Measurements from ENCODE around the gene LPIN1. TPM values are rescaled to one million over a fixed set of nuclear protein-coding genes. Genes with fewer than 3 reads are reported as not detected.

LPIN1 gene
- total RNA-seq, 3 donors from 2014 or later, result 78.6 to 106 (median 82.6) TPM

DNA sequence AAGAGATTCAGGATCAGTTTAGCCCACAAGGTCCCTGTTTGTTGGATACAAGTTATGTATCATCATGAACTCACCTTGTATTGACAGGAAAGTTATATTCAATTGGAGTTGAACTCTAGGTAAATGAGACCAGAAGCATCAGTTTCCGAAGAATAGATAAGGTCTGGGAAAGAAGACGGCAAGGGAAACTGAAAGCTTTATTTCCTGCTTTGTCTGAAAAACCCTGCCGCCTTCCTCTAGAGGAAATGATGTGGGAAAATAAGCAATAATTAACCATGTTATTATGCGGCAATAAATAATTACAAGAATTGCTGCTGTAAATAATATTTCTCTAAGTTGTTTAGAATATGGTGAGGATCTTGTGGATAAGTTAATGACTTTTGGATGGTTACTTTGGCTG lies 32.0 kb downstream of the LPIN1 start:
- no peak overlapping the region for H3K4me3 ChIP-seq
- intact Hi-C loops (cut with DNase I; ENCODE audit: low total_unique reads), result no loop called here
- no peaks in the 10 kb centered on the region for H3K4me1 ChIP-seq
- no peaks in the 10 kb centered on the region for H3K27me3 ChIP-seq
- H3K36me3 ChIP-seq, result no peaks in the 10 kb centered on the region
- TF ChIP-seq, protein P1, sequence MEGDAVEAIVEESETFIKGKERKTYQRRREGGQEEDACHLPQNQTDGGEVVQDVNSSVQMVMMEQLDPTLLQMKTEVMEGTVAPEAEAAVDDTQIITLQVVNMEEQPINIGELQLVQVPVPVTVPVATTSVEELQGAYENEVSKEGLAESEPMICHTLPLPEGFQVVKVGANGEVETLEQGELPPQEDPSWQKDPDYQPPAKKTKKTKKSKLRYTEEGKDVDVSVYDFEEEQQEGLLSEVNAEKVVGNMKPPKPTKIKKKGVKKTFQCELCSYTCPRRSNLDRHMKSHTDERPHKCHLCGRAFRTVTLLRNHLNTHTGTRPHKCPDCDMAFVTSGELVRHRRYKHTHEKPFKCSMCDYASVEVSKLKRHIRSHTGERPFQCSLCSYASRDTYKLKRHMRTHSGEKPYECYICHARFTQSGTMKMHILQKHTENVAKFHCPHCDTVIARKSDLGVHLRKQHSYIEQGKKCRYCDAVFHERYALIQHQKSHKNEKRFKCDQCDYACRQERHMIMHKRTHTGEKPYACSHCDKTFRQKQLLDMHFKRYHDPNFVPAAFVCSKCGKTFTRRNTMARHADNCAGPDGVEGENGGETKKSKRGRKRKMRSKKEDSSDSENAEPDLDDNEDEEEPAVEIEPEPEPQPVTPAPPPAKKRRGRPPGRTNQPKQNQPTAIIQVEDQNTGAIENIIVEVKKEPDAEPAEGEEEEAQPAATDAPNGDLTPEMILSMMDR (IDR thresholded peaks at IDR 0.05), result no peak
- TF ChIP-seq POLR2AphosphoS5 (IDR thresholded peaks at IDR 0.05) (no peak), POLR2A (IDR thresholded peaks at IDR 0.05) (no peak)
- H3K27ac ChIP-seq, result no peak overlapping the region
- no peak for DNase-seq (ENCODE audit: low spot score in 2 of 2)
- no peaks in the 10 kb centered on the region for H3K9me3 ChIP-seq

DNA sequence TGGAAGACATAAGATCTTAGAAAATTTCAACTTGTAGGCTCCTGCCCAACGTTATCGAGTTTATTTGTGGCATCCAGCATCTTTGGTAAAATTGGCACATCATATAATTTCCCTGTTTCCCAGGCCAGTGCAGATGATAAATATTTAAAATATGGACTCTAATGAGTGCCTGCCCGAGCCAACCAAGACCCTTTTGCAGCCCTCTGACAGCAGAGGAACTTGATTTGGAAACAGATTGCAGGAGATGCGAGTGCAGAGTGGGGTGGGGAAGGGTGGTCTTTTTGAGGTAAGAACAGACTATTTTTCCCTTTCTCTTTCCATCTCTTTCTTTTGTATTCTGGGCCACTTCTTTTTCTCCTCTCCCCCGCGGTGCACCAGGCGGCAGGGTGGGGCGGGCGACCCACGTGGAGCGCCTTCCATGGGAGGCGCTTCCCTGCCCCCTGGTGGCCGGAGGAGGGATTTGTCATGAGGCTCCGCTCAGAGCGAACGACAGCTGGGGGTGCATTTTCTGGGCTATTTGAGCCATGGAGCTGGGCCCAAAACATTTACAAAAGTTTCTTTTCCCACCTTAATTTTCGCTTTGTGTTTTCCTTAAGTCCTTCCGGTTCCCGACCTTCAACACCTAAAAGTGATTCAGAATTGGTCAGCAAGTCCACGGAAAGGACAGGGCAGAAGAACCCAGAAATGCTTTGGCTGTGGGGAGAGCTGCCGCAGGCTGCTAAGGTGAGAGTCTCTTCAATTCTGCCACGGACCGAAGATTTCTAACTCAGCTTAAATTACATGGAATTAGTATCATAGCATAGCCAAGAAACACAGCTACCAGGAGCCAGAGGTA lies 32.7 kb downstream of the LPIN1 start:
- H3K27ac ChIP-seq, result no peak overlapping the region
- TF ChIP-seq POLR2A (IDR thresholded peaks at IDR 0.05) (no peak), POLR2AphosphoS5 (IDR thresholded peaks at IDR 0.05) (peak in 2 of 3 donors; percentile 40 to 46)
- TF ChIP-seq, protein P1 (IDR thresholded peaks at IDR 0.05), result peak; percentile 97 to 98 (median 97)
- DNase-seq (ENCODE audit: low spot score in 2 of 2), result peak; percentile 56 to 79
- intact Hi-C loops (cut with DNase I; ENCODE audit: low total_unique reads), result no loop called here
- no peaks in the 10 kb centered on the region for H3K4me1 ChIP-seq
- no peaks in the 10 kb centered on the region for H3K36me3 ChIP-seq
- H3K27me3 ChIP-seq, result no peaks in the 10 kb centered on the region
- H3K4me3 ChIP-seq, result no peak overlapping the region
- H3K9me3 ChIP-seq, result no peaks in the 10 kb centered on the region

DNA sequence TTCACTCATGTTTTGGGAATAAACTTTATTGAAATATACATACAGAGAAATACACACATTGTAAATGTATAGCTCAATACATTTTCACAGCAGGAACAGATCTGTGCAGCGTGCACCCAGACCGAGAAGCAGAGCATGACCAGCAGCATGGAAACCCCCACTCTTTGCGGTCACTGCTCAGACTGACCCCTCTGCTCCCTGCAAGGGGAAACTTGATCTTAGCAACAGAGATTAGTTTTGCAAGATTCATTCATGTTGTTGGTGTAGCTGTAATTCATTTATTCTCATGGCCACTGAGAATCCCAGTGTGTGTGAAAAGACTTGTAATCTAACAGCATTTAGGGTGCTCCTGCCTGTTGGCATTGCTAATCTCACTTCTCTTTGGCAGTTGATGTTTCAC lies 35.2 kb downstream of the LPIN1 start:
- TF ChIP-seq POLR2A (IDR thresholded peaks at IDR 0.05), result no peak
- TF ChIP-seq POLR2AphosphoS5 (IDR thresholded peaks at IDR 0.05), result no peak
- TF ChIP-seq, protein P1 (IDR thresholded peaks at IDR 0.05), result no peak
- intact Hi-C loops (cut with DNase I; ENCODE audit: low total_unique reads), result loop anchor here (10.0 kb wide), 1 partner anchor 87 kb away; no protein-coding TSS in a partner anchor
- no peaks in the 10 kb centered on the region for H3K36me3 ChIP-seq
- H3K4me3 ChIP-seq, result no peak overlapping the region
- no peaks in the 10 kb centered on the region for H3K9me3 ChIP-seq
- no peaks in the 10 kb centered on the region for H3K27me3 ChIP-seq
- no peak for DNase-seq (ENCODE audit: low spot score in 2 of 2)
- no peaks in the 10 kb centered on the region for H3K4me1 ChIP-seq
- no peak overlapping the region for H3K27ac ChIP-seq

DNA sequence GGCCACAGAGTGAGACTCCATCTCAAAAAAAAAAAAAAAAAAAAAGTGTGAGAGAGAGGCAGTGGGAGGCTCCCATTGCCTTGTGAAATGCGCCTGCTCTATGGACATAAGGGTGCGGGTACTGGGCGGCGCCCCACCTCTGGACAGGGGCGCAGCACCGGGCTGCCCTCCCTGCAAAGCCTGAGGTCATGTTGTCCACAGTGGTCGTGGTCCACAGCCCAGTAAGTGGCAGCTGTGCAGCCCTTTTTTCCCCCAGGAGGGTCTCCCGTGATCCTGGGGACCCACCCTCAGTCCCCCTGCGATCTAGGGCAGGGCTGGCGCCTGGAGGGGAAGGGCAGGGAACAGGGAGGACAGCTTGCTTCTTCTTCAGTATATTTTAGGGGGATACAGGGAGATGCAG lies 37.8 kb downstream of the LPIN1 start:
- Histone ChIP-seq H3K27ac (no peak overlapping the region), H3K9me3 (no peaks in the 10 kb centered on the region), H3K4me1 (no peaks in the 10 kb centered on the region), H3K36me3 (no peaks in the 10 kb centered on the region), H3K4me3 (no peak overlapping the region), H3K27me3 (no peaks in the 10 kb centered on the region)
- no peak for DNase-seq (ENCODE audit: low spot score in 2 of 2)
- intact Hi-C loops (cut with DNase I; ENCODE audit: low total_unique reads), result loop anchor here (10.0 kb wide), 1 partner anchor 89 kb away; no protein-coding TSS in a partner anchor
- TF ChIP-seq POLR2A (IDR thresholded peaks at IDR 0.05), result no peak
- TF ChIP-seq POLR2AphosphoS5 (IDR thresholded peaks at IDR 0.05), result no peak
- TF ChIP-seq, protein P1 (IDR thresholded peaks at IDR 0.05), result no peak

Data from breast epithelium (tissue), 4 donors.